Dedifferentiated amniotic fluid mesenchymal stem cell (primary cell): ENCODE measurements around the gene TSNAX.

Experiments used
- DNase-seq: peaks from one replicate; pipeline ENCODE4 v3.0.0-alpha.2; 2016; ENCODE audit errors: extremely low spot score

The TSNAX gene

DNA sequence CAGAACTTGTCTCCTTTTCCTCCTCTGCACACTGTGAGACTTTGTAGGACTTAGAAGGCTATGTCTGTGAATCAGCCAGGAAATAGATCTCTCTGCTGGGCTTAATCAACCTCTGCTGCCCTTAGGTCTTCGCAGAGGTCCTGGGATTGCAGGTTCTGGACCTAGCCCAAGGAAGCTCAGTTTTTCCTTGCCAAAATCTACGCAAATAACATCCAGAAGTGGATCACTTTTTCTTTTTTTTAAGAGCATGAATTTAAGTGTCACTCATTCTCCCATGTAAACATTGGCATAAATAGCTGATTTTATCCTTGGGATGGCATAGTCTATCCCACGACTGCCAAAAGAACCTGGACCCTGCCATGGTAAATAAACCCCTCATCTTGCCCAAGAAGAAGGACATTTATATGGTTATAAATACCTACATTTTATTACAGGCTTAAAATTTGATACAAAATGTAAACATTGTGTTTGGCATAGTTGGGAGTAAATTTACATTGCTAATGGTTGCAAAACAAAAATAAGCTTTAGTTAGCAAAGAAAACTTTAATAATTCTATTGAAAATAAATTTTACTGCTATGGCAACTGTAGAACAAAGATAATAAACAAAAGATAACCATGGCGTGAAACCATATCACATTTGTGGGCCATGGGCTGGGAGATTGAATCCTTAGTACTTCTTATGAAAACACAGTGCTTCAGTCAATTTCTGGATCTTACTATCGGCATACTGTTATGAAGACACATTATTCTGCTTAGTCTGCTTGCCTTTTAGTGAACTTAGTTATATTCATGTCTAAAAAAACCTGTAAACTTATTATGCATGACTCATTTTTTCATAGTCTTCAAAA, 73.6 kb downstream of the TSNAX start:
- no peak for DNase-seq

DNA sequence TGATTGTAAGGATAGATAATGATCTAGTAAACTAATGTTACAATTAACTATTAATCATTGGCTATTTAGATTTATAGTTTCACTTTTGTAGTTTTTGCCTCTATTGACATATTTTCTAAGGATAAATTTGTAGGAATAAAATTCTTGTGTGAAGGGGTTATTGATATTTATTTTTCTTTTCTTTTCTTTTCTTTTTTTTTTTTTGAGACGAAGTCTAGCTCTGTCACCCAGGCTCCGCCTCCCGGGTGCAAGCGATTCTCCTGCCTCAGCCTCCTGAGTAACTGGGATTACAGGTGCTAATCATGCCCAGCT, 74.2 kb downstream of the TSNAX start:
- DNase-seq: no peak

DNA sequence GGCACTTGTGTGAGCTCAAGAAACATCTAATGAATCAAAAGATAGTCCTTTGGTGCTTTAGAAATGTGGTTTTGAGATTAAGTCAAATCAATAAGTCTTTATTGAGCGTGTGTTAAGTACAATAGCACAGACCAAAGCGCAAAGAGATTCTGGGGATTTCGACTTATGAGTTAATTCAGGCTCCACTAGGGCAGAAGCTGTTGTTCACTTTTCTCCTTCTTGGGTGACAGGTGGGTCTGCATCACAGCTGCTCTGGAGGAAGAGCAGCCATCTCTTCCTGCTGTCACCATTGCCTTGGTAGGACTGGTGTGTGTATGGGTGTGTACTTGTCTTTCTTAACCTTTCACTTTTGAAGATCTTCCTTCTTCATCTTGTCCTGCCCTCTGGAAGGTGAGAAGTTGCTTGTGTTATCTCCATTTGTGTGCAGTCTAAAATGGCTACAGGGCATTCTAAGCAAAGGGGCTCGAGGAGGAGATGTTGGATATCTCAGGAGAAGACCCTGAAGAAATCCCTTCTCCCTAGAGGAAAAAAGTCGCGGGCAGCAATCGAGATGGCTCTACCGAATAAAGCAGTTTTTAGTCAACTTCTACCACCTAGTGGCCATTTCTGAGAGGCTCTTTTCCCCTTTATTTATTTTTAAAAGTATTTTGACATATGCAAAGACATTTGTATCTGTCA, 75.3 kb downstream of the TSNAX start:
- peak; percentile 73 for DNase-seq

DNA sequence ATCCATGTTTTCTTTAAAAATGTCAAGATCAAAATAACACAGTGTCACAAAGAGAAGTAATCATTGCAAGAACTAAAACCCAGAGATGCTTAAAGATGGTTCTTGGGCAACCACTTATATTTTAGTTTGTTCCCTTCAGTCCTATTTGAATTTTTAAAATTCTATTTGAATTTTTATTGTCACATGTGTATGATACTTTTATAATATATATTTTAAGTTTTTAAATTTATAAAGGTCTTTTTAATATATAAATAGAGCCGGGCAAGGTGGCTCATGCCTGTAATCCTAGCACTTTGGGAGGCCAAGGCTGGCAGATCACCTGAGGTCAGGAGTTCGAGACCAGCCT, 75.8 kb downstream of the TSNAX start:
- no peak for DNase-seq

DNA sequence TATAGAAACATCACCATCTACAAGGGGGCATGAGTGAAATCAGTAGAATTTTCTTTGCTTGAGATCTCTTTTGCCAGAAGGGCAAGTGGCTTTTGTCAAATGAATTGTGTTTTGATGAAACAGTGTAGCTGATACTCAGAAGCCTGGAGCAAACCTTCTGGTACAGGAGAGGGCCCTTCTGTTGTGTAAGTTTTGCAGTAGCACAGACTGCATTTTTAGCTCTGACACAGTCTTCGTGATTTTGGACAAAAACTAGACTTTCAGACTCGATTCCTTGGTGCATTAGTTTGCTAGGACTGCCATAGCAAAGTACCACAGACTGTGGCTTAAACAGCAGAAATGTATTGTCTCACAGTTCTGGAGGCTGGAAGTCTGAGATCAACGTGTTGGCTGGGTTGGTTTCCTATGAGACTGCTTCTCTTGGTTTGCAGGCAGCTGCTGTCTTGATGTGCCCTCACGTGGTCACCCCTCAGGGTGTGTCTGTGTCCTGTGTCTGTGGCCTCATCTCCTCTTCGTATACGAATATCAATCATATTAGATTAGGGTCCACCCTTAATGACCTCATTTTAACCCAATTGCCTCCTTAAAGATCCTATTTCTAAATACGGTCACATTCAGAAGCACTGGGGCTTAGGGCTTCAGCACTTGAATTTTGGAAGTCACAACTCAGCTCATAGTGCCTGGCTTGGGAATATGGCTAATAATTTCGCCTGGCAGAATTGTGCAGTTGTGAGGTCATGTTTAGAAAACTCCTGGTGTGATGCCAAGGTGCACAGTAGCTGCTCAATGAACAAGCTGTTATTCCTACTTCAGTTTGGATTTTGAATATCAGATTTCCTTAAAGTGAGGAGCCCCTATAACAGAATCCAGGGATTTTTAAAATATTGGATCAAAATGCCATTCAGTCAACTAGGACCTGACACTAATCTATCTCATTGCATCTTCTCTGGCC, 77.0 kb downstream of the TSNAX start:
- DNase-seq: no peak

DNA sequence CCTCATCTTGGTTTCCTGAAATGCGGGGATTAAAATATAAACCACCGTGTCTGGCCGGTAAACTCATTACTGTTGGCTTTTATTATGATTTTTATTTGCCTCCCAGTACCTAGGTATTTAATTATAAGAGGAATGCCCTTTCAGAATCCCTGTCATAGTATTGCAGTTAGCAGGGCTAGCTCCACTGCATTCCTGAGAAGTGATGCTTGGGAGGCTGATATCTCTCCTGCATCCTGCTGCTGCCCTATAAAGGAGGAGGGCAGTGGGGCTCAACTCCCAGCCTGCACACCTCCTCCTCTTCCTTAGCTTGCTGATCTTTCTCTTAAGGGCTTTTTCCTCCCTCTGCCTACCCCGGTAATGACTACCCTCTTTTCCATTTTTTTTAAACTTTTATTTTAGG, 78.2 kb downstream of the TSNAX start:
- DNase-seq: no peak

DNA sequence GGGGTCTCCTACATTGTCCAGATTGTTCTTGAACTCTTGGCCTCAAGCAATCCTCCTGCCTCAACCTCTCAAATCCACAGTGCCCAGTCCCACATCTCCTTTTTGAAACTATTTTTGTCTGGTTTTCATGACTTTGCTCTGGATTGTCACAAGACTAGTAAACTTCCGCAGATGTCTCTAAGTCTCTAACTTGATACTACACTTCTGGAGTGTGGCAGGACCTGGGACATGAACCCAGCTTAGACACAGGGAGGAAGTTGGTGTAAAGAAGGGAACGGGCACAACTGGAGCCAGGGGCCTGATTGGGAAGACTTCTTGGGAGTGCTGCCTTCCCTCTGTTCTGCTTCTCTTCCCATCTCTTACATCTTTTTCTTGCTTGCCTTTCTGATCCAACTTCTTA, 81.9 kb downstream of the TSNAX start:
- no peak for DNase-seq

DNA sequence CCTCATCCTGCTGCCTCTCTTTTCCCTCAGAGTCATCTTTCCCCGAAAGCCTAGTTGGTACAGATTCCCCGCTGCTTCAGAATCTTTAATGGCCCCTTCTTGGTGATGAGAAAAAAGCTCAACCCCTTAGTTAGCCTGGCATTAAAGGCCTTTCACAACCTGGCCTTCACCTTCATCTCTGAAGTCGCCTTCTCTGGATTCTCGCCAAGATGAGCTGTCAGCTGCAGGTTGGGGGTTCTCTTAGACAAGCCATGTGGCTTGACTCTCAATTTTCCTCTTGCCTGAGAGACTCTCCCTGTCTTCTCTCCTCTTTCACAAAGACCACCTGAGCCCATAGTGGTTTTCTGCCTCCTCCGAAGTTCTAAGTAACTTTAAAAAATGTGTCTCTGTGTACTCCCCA, 82.6 kb downstream of the TSNAX start:
- DNase-seq: no peak

DNA sequence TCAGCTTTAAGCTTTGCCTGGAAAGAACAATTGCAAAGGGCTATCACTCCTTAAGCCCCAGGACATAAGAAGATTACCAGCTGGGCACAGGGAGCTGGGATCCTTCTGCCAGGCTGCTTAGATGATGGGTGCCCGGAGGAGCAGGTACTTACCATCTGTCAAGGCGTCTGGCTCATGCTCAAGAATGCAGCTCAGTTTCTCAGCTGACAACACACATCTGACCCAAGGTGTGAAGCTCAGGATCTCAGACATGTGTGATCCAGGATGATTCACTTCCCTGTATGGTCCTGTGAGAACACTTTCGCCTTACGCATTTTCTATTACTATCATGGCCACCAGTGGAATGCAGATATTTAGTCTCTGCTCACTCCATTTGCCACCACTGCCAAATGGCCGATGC, 83.4 kb downstream of the TSNAX start:
- no peak for DNase-seq

DNA sequence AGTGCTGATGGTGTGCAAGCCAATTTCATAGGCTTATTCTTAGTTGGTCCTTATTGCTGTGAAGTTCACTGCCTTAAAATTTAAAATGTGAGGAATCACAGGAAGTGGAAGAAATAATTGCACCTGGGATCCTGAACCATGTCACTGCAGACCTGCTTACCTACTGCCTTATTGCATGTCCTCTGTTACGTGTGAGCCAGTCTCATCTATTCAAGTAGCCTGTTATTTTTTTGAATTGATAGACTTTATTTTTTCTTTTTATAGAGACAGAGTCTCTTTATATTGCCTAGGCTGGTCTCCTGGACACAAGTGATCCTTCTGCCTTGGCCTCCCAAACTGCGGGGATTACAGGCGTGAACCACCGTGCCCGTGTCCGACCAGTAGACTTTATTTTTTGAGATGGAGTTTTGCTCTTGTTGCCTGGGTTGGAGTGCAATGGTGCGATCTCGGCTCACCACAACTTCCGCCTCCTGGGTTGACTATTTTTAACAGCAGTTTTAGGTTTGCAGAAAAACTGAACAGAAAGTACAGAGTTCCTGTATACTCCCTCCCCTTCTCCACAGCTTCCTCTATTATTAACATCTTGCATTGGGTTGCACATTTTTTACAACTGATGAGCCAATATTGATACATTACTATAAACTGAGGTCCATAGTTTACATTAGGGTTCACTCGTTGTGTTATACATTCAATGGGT, 84.1 kb downstream of the TSNAX start:
- DNase-seq: no peak

DNA sequence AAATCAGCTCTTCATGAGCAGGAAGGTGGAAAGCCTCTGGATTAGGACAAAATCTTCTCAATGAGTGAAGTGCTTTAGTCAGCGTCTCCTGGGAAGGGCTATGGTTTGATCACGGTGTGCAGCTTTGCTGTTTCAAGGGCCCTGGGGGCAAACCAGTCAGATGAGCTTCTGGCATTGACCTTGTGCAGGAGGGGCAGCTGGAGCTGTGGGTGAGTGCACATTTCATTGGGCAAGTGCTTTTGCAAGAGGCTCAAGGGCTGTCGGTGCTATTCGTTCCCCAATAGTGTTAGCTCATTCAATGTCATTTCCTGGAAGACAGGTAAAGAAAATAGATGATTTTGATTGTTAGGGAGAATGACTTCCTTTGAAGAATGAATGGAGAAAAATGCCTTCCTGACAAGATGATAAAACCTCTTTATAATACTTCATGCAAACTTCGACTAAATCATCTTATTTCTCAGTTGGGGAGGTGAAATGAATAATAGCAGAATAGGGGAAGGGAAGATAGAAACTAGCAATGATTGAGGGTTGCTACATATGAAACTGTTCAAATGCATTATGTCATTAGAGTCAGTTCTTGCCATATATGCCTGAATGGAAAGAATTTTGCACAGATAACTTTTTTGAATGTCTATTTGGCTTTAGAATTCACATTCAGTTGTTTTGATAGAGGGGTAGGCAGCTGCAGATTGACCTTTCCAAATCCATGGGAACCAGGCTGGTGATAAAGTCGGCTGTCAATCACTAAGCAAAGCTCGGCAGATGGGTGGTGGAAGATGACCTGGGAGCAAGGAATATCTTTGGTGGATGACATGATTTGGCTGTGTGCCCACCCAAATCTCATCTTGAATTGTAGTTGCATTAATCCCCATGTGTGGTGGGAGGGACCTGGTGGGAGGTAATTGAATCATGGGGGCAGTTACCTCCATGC, 85.2 kb downstream of the TSNAX start:
- DNase-seq: no peak
